Activated CD4-positive, alpha-beta memory T cell treated with anti-CD3 and anti-CD28 coated beads, Interleukin-2, amount 10 ng/mL, durations not matched to agents 7 days and 5 days (primary cell): ENCODE results near the gene TPI1. TPM values are rescaled to one million over a fixed set of nuclear protein-coding genes. Genes with fewer than 3 reads are reported as not detected.

Experiments used
- CTCF ChIA-PET: fragments of 350-600 bp; sonication (Branson Sonifier 250); formaldehyde crosslinking; loops from one replicate; lab custom pipeline; 2021; ENCODE audit warnings: antibody characterized with exemption, inconsistent platforms; lab: Charles Lee
- POLR2A ChIA-PET: fragments of 350-600 bp; sonication (Branson Sonifier 250); formaldehyde crosslinking; loops from one replicate; lab custom pipeline; 2021; ENCODE audit warnings: antibody characterized with exemption; lab: Charles Lee
- DNase-seq: peaks from one replicate; pipeline ENCODE4 v3.0.0-alpha.2; 2020
- H3K27ac Mint-ChIP-seq: one replicate; pipeline ENCODE4 v1.8.0; 2021; ENCODE audit warnings: mild to moderate bottlenecking, mixed read lengths
- H3K27me3 Mint-ChIP-seq: one replicate; pipeline ENCODE4 v1.8.0; 2021; ENCODE audit warnings: mixed read lengths
- H3K36me3 Mint-ChIP-seq: one replicate; pipeline ENCODE4 v1.8.0; 2021; ENCODE audit warnings: low read depth, mixed read lengths
- H3K4me1 Mint-ChIP-seq: one replicate; pipeline ENCODE4 v1.8.0; 2021; ENCODE audit warnings: mixed read lengths
- H3K4me3 Mint-ChIP-seq: one replicate; pipeline ENCODE4 v1.8.0; 2021; ENCODE audit warnings: mild to moderate bottlenecking, mixed read lengths
- H3K9me3 Mint-ChIP-seq: one replicate; pipeline ENCODE4 v1.8.0; 2021; ENCODE audit warnings: mixed read lengths
- total RNA-seq, 2 experiments: library from RNA; stranded (reverse); gene quantifications; one replicate each; pipeline ENCODE4 v1.2.3, GENCODE V29; 2021

The TPI1 gene
- total RNA-seq, 2 experiments from 2014 or later = 1,228 to 1,253 TPM

- ChIA-PET CTCF (interaction anchor here (1.0 to 8.6 kb wide), 13 partner anchors 15 to 280 kb away, joined by 3 to 161 read pairs (median 6); partner anchors contain the start of genes C12orf57, COPS7A, ENO2 and MLF2), POLR2A (interaction anchor here (0.5 to 8.9 kb wide), 35 partner anchors 9 to 380 kb away, joined by 3 to 312 read pairs (median 9); partner anchors contain the start of genes C12orf57, C1RL, CD4 and COPS7A)
Observed at GRCh38 chr12:6850796-6851152, 16.6 kb upstream of the TPI1 start.

GRCh38 chr12:6851153-6851920, 16.0 kb upstream of the TPI1 start, which contains the start of gene CDCA3:
CDCA3 (minus strand) TSS chr12:6851286; CDS start chr12:6850952, 334 bp downstream.
- POLR2A ChIA-PET = interaction anchor here (0.5 to 8.9 kb wide), 49 partner anchors 9 to 381 kb away, joined by 3 to 312 read pairs (median 5); partner anchors contain the start of genes C12orf57, C1RL, CD4 and COPS7A
- peaks cover 50% of the 10 kb centered on the region for H3K4me1 Mint-ChIP-seq
- peak within 1 kb of the TSS; percentile 100 for H3K27ac Mint-ChIP-seq
- CTCF ChIA-PET = interaction anchor here (0.6 to 8.6 kb wide), 18 partner anchors 16 to 281 kb away, joined by 3 to 161 read pairs (median 5); partner anchors contain the start of genes C12orf57, C1RL, COPS7A and ENO2
- H3K36me3 Mint-ChIP-seq = peaks cover 50% of the 10 kb centered on the region
- H3K27me3 Mint-ChIP-seq = no peaks in the 10 kb centered on the region
- no peaks in the 10 kb centered on the region for H3K9me3 Mint-ChIP-seq
- peak within 1 kb of the TSS; percentile 85 for H3K4me3 Mint-ChIP-seq
- DNase-seq = peak; percentile 95

More at GRCh38 chr12:6850796-6851152, 16.6 kb upstream of the TPI1 start:
- no peaks in the 10 kb centered on the region for H3K27me3 Mint-ChIP-seq
- H3K9me3 Mint-ChIP-seq = no peaks in the 10 kb centered on the region
- DNase-seq = no peak
- H3K4me1 Mint-ChIP-seq = peaks cover 50% of the 10 kb centered on the region
- peak overlapping the region; percentile 85 for H3K4me3 Mint-ChIP-seq
- peaks cover 50% of the 10 kb centered on the region for H3K36me3 Mint-ChIP-seq
- peak overlapping the region; percentile 100 for H3K27ac Mint-ChIP-seq

GRCh38 chr12:6851921-6852650, 15.2 kb upstream of the TPI1 start, which contains the start of gene USP5:
USP5 (plus strand) TSS chr12:6852150; CDS start chr12:6852180, 30 bp downstream.
- Mint-ChIP-seq H3K9me3 (no peaks in the 10 kb centered on the region), H3K27ac (peak within 1 kb of the TSS; percentile 100), H3K27me3 (no peaks in the 10 kb centered on the region), H3K36me3 (peaks cover 47% of the 10 kb centered on the region), H3K4me3 (peak within 1 kb of the TSS; percentile 85), H3K4me1 (peaks cover 50% of the 10 kb centered on the region)
- ChIA-PET POLR2A (interaction anchor here (0.7 to 8.9 kb wide), 50 partner anchors 9 to 405 kb away, joined by 3 to 312 read pairs (median 5); partner anchors contain the start of genes C12orf57, C1RL, CD4 and COPS7A), CTCF (interaction anchor here (0.6 to 8.6 kb wide), 22 partner anchors 9 to 281 kb away, joined by 3 to 161 read pairs (median 4); partner anchors contain the start of genes C12orf57, C1RL, COPS7A and ENO2)
- DNase-seq = peak; percentile 99

GRCh38 chr12:6852651-6853354, 14.5 kb upstream of the TPI1 start:
- H3K27ac Mint-ChIP-seq = peak overlapping the region; percentile 100
- H3K4me3 Mint-ChIP-seq = peak overlapping the region; percentile 85
- POLR2A ChIA-PET = interaction anchor here (0.7 to 8.9 kb wide), 35 partner anchors 8 to 406 kb away, joined by 3 to 312 read pairs (median 12); partner anchors contain the start of genes C12orf57, C1RL, CD4 and COPS7A
- peak; percentile 79 for DNase-seq
- no peaks in the 10 kb centered on the region for H3K27me3 Mint-ChIP-seq
- peaks cover 47% of the 10 kb centered on the region for H3K36me3 Mint-ChIP-seq
- CTCF ChIA-PET = interaction anchor here (0.6 to 8.6 kb wide), 15 partner anchors 8 to 256 kb away, joined by 3 to 161 read pairs (median 5); partner anchors contain the start of genes C1RL, COPS7A, MLF2 and PTMS
- H3K9me3 Mint-ChIP-seq = no peaks in the 10 kb centered on the region
- peaks cover 48% of the 10 kb centered on the region for H3K4me1 Mint-ChIP-seq

GRCh38 chr12:6853626-6854025, 13.7 kb upstream of the TPI1 start:
- H3K27ac Mint-ChIP-seq = peak overlapping the region; percentile 100
- no peaks in the 10 kb centered on the region for H3K9me3 Mint-ChIP-seq
- peaks cover 47% of the 10 kb centered on the region for H3K36me3 Mint-ChIP-seq
- peaks cover 44% of the 10 kb centered on the region for H3K4me1 Mint-ChIP-seq
- no peak for DNase-seq
- CTCF ChIA-PET = interaction anchor here (0.7 to 8.6 kb wide), 7 partner anchors 14 to 263 kb away, joined by 3 to 161 read pairs (median 8); partner anchors contain the start of genes MLF2, SPSB2, TPI1 and ZNF384
- POLR2A ChIA-PET = interaction anchor here (0.9 to 8.9 kb wide), 20 partner anchors 8 to 255 kb away, joined by 3 to 312 read pairs (median 21); partner anchors contain the start of genes C12orf57, C1RL, CD4 and COPS7A
- H3K4me3 Mint-ChIP-seq = peak overlapping the region; percentile 85
- no peaks in the 10 kb centered on the region for H3K27me3 Mint-ChIP-seq

- peak overlapping the region; percentile 85 for H3K4me3 Mint-ChIP-seq
Observed at GRCh38 chr12:6854036-6854435, 13.3 kb upstream of the TPI1 start.

GRCh38 chr12:6855322-6855721, 12.0 kb upstream of the TPI1 start:
- ChIA-PET POLR2A (interaction anchor here (8.9 kb wide), 1 partner anchor 13 kb away, joined by 312 read pairs; the partner anchor contains the start of genes SPSB2 and TPI1), CTCF (interaction anchor here (1.3 to 8.6 kb wide), 2 partner anchors 13 to 36 kb away, joined by 6 to 161 read pairs; partner anchors contain the start of genes SPSB2 and TPI1)
- no peak overlapping the region for H3K27ac Mint-ChIP-seq
- no peaks in the 10 kb centered on the region for H3K9me3 Mint-ChIP-seq
- H3K4me1 Mint-ChIP-seq = peaks cover 28% of the 10 kb centered on the region
- no peak for DNase-seq
- no peaks in the 10 kb centered on the region for H3K27me3 Mint-ChIP-seq
- peaks cover 45% of the 10 kb centered on the region for H3K36me3 Mint-ChIP-seq
- no peak overlapping the region for H3K4me3 Mint-ChIP-seq

More at GRCh38 chr12:6854036-6854435, 13.3 kb upstream of the TPI1 start:
- Mint-ChIP-seq H3K4me1 (peaks cover 41% of the 10 kb centered on the region), H3K9me3 (no peaks in the 10 kb centered on the region), H3K27me3 (no peaks in the 10 kb centered on the region), H3K27ac (peak overlapping the region; percentile 100), H3K36me3 (peaks cover 44% of the 10 kb centered on the region)
- ChIA-PET POLR2A (interaction anchor here (0.9 to 8.9 kb wide), 10 partner anchors 10 to 246 kb away, joined by 3 to 312 read pairs (median 24); partner anchors contain the start of genes CD4, COPS7A, ENO2 and P3H3), CTCF (interaction anchor here (8.6 kb wide), 1 partner anchor 14 kb away, joined by 161 read pairs; the partner anchor contains the start of genes SPSB2 and TPI1)
- no peak for DNase-seq

GRCh38 chr12:6858799-6859198, 8.5 kb upstream of the TPI1 start:
- no peak overlapping the region for H3K27ac Mint-ChIP-seq
- no peak for DNase-seq
- H3K4me3 Mint-ChIP-seq = no peak overlapping the region
- H3K9me3 Mint-ChIP-seq = no peaks in the 10 kb centered on the region
- CTCF ChIA-PET = no interaction called here
- POLR2A ChIA-PET = interaction anchor here (1.0 to 1.5 kb wide), 3 partner anchors 10 to 85 kb away, joined by 3 to 9 read pairs (median 3); partner anchors contain the start of genes C12orf57, RNU7-1 and TPI1
- H3K36me3 Mint-ChIP-seq = peaks cover 64% of the 10 kb centered on the region
- H3K27me3 Mint-ChIP-seq = no peaks in the 10 kb centered on the region
- peaks cover 11% of the 10 kb centered on the region for H3K4me1 Mint-ChIP-seq

- no peaks in the 10 kb centered on the region for H3K27me3 Mint-ChIP-seq
- POLR2A ChIA-PET = interaction anchor here (2.3 kb wide), 1 partner anchor 8 kb away, joined by 19 read pairs; the partner anchor contains the start of genes CDCA3 and USP5
- H3K9me3 Mint-ChIP-seq = no peaks in the 10 kb centered on the region
- H3K4me3 Mint-ChIP-seq = no peak overlapping the region
- H3K27ac Mint-ChIP-seq = no peak overlapping the region
- peaks cover 66% of the 10 kb centered on the region for H3K36me3 Mint-ChIP-seq
- H3K4me1 Mint-ChIP-seq = no peaks in the 10 kb centered on the region
- no peak for DNase-seq
- CTCF ChIA-PET = interaction anchor here (1.7 kb wide), 1 partner anchor 12 kb away, joined by 4 read pairs; no protein-coding TSS in a partner anchor
Observed at GRCh38 chr12:6860116-6860515, 7.2 kb upstream of the TPI1 start.

- no peak for DNase-seq
- Mint-ChIP-seq H3K27me3 (no peaks in the 10 kb centered on the region), H3K36me3 (peaks cover 68% of the 10 kb centered on the region), H3K27ac (no peak overlapping the region), H3K4me1 (no peaks in the 10 kb centered on the region), H3K9me3 (no peaks in the 10 kb centered on the region), H3K4me3 (no peak overlapping the region)
- ChIA-PET POLR2A (interaction anchor here (1.0 to 2.3 kb wide), 2 partner anchors 9 to 31 kb away, joined by 3 to 19 read pairs; partner anchors contain the start of genes CDCA3 and USP5), CTCF (interaction anchor here (0.7 to 1.7 kb wide), 4 partner anchors 9 to 11 kb away, joined by 3 to 4 read pairs (median 3); partner anchors contain the start of gene USP5)
Observed at GRCh38 chr12:6860942-6861341, 6.4 kb upstream of the TPI1 start.

GRCh38 chr12:6861391-6861790, 5.9 kb upstream of the TPI1 start:
- ChIA-PET CTCF (interaction anchor here (0.9 kb wide), 2 partner anchors 9 to 11 kb away, joined by 3 read pairs; partner anchors contain the start of gene USP5), POLR2A (interaction anchor here (1.0 to 2.3 kb wide), 2 partner anchors 9 to 30 kb away, joined by 3 to 19 read pairs; partner anchors contain the start of genes CDCA3 and USP5)
- no peak for DNase-seq
- H3K36me3 Mint-ChIP-seq = peaks cover 66% of the 10 kb centered on the region
- no peaks in the 10 kb centered on the region for H3K27me3 Mint-ChIP-seq
- no peaks in the 10 kb centered on the region for H3K9me3 Mint-ChIP-seq
- H3K27ac Mint-ChIP-seq = no peak overlapping the region
- no peak overlapping the region for H3K4me3 Mint-ChIP-seq
- peaks cover under 1% of the 10 kb centered on the region for H3K4me1 Mint-ChIP-seq
